Measurements from ENCODE around the gene TMF1. TPM values are rescaled to one million over a fixed set of nuclear protein-coding genes. Genes with fewer than 3 reads are reported as not detected.
A peak's percentile ranks its signal among the peaks of the same experiment; 100 is the strongest.

TMF1 gene
- total RNA-seq, 1 donor from 2014 or later = 37.7 TPM

DNA sequence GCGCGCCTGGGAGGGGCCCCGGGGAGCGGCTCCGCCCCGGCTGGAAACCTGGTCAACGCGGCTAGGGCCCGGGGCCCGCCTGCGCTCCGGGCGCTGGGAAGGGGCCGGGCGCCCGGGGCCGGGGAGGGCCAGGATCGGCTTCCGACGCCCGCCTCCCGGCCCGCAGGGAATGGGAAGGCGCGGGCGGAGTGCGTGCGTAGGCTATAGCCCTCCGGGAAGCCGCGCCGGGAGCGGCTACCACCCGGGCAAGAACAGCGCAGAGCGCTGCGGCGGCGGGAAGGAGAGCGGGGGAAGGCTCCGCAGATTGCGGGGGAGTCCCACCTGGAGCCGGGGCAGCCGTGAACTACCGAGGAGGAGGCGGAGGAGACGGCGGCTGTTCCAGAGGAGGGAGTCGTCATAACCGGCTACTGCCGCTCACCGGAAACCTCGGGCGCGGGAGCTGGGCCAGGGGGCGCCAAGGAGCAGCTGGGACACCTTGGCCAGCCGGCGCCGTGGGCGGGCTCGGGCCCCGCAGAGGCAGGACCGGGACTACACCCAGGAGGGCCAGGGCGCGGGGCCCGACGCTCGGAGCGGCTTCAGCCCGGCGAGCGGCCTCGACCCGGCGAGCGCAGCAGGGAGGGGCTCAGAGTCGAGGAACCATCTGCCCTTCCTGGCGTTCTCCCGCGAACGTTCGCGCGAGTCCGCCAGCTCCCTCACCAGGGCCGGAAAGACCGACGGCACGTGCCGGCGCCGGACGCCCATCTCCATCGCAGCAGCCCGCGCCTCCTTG lies 38.7 kb downstream of the TMF1 start, which contains the start of gene EOGT:
TSS of gene EOGT (minus strand) at position 432 of the 769 bp plus-strand sequence. CDS start 3,838 bp downstream, outside the sequence.
- H3K4me3 Mint-ChIP-seq (ENCODE audit: unreplicated experiment) = peak within 1 kb of the TSS; percentile 77
- TF ChIP-seq, protein P1, sequence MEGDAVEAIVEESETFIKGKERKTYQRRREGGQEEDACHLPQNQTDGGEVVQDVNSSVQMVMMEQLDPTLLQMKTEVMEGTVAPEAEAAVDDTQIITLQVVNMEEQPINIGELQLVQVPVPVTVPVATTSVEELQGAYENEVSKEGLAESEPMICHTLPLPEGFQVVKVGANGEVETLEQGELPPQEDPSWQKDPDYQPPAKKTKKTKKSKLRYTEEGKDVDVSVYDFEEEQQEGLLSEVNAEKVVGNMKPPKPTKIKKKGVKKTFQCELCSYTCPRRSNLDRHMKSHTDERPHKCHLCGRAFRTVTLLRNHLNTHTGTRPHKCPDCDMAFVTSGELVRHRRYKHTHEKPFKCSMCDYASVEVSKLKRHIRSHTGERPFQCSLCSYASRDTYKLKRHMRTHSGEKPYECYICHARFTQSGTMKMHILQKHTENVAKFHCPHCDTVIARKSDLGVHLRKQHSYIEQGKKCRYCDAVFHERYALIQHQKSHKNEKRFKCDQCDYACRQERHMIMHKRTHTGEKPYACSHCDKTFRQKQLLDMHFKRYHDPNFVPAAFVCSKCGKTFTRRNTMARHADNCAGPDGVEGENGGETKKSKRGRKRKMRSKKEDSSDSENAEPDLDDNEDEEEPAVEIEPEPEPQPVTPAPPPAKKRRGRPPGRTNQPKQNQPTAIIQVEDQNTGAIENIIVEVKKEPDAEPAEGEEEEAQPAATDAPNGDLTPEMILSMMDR (IDR thresholded peaks at IDR 0.05) = peak; percentile 85
- no peaks in the 10 kb centered on the region for H3K27me3 Mint-ChIP-seq (ENCODE audit: low read depth)
- DNase-seq (ENCODE audit: low spot score) = peak; percentile 96
- no peaks in the 10 kb centered on the region for H3K9me3 Mint-ChIP-seq (ENCODE audit: low read depth)
- H3K27ac Mint-ChIP-seq (ENCODE audit: unreplicated experiment) = peak within 1 kb of the TSS; percentile 88
- H3K36me3 Mint-ChIP-seq (ENCODE audit: low read depth) = peaks cover 11% of the 10 kb centered on the region
- H3K4me1 Mint-ChIP-seq (ENCODE audit: low read depth) = peaks cover 66% of the 10 kb centered on the region

DNA sequence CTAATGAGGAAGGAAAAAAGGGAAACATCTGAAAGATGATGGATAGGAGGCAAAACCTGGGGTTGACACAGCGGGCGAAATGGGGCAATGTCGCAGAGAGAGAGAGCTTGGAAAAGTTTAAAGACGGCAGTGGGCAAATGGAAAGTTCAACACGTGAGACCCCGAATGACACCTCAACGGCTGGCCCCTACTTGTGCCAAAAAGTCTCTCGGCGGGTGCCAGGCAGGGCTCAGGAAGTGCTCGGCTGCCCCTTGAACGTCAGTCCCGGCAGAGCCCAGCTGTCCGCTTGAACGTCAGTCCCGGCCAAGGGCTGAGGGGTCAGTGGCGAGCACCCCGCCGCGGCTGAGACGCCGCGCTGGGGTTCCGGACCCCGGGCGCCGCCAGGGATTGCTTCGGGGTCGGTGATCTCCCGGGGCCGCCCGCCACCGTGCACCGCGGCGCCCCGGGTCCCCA lies 39.3 kb downstream of the TMF1 start:
- Mint-ChIP-seq H3K27me3 (ENCODE audit: low read depth) (no peaks in the 10 kb centered on the region), H3K27ac (ENCODE audit: unreplicated experiment) (peak overlapping the region; percentile 75), H3K4me1 (ENCODE audit: low read depth) (peaks cover 66% of the 10 kb centered on the region), H3K36me3 (ENCODE audit: low read depth) (peaks cover 11% of the 10 kb centered on the region), H3K9me3 (ENCODE audit: low read depth) (no peaks in the 10 kb centered on the region), H3K4me3 (ENCODE audit: unreplicated experiment) (peak overlapping the region; percentile 71)
- DNase-seq (ENCODE audit: low spot score) = no peak
- TF ChIP-seq, protein P1 (IDR thresholded peaks at IDR 0.05) = no peak

DNA sequence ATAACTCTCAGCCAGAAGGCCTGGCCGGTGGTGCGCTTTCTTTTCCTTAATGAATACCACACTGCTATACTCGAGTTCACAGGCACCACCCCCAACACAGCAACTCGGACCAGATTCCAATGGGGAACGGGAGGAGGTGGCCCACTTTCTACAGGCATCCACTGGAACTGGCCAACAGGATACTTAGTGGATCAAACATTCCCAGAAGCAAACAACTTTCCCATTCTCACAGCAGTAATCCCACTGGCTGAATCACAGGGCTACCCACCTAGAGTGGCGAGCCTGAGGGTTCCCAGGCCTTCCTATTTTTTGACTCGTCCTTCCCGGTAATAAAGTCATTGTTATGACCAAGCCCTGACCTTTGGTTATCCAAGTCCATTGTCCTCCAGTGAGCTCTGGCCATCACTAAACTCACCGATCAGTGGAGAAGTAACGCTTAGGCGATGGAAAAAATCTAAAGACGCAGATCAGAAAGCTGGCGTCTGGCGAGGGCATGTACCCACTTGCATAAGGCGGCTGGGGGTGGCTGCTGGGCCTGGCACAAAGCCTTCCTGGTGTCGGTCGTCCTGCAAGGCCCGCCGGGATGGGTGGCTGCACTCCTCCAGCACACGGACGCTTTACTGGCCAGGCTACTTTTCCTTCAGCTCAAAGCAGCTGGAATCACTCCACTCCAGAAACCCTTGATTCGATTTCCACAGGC lies 39.9 kb downstream of the TMF1 start:
- H3K4me1 Mint-ChIP-seq (ENCODE audit: low read depth) = peaks cover 62% of the 10 kb centered on the region
- no peaks in the 10 kb centered on the region for H3K9me3 Mint-ChIP-seq (ENCODE audit: low read depth)

DNA sequence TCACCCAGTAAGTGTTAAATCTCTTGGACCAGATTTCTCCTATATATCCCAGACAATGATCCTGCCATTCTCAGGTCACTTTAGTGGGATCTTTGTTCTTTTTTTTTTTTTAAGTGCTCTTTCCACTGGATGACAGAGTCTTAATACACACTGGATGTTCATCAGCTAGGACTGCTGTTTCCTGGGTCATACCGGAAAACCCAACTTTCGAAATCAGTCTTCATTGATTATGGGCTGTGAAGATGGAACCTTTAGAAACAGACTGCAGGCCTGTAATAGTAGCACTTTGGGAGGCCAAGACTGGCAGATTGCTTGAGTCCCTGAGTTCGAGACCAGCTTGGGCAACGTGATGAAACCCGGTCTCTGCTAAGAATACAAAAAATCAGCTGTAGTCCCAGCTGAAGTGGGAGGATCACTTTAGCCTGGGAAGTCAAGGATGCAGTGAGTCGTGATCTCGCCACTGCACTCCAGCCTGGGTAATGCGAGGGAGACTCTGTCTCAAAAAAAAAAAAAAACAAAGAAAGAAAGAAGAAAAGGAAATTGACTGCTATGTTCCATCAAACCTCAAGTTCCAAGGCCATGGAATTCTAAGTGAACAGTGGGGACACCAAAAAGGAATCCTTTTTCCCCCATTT lies 40.9 kb downstream of the TMF1 start:
- DNase-seq (ENCODE audit: low spot score) = no peak
- H3K27me3 Mint-ChIP-seq (ENCODE audit: low read depth) = no peaks in the 10 kb centered on the region
- H3K4me1 Mint-ChIP-seq (ENCODE audit: low read depth) = peaks cover 59% of the 10 kb centered on the region
- no peak overlapping the region for H3K4me3 Mint-ChIP-seq (ENCODE audit: unreplicated experiment)
- TF ChIP-seq, protein P1 (IDR thresholded peaks at IDR 0.05) = no peak
- peaks cover 9% of the 10 kb centered on the region for H3K36me3 Mint-ChIP-seq (ENCODE audit: low read depth)
- no peaks in the 10 kb centered on the region for H3K9me3 Mint-ChIP-seq (ENCODE audit: low read depth)
- H3K27ac Mint-ChIP-seq (ENCODE audit: unreplicated experiment) = no peak overlapping the region

More for the DNA sequence above, 39.9 kb downstream of the TMF1 start:
- Mint-ChIP-seq H3K4me3 (ENCODE audit: unreplicated experiment) (peak overlapping the region; percentile 71), H3K27ac (ENCODE audit: unreplicated experiment) (peak overlapping the region; percentile 75), H3K36me3 (ENCODE audit: low read depth) (peaks cover 10% of the 10 kb centered on the region), H3K27me3 (ENCODE audit: low read depth) (no peaks in the 10 kb centered on the region)
- DNase-seq (ENCODE audit: low spot score) = no peak
- TF ChIP-seq, protein P1 (IDR thresholded peaks at IDR 0.05) = no peak

Data from chondrocyte (in vitro differentiated cells).